Tibial artery (tissue), 4 donors: ENCODE measurements around the gene POLR1B.

Experiments
- DNase-seq, 2 donors: peaks; one replicate each; pipeline ENCODE4 v3.0.0-alpha.2; 2019
- H3K27ac ChIP-seq, 2 donors: fragments of 200-600 bp; sonication (generic) in 1 of 2; 1 replicate in 1 of 2; 2 replicates in 1 of 2; pipeline ENCODE4 v1.5.1; 2018 to 2019; ENCODE audit warnings: mild to moderate bottlenecking in 1 of 2
- H3K27me3 ChIP-seq, 2 donors: fragments of 200-600 bp; sonication (generic) in 1 of 2; one replicate each; pipeline versions ENCODE4 v1.5.1 to v1.6.0; 2016 to 2019
- H3K36me3 ChIP-seq, 3 donors: fragments of 200-600 bp; sonication (generic) in 2 of 3; one replicate each; pipeline ENCODE4 v1.5.1; 2016 to 2019; ENCODE audit warnings: mild to moderate bottlenecking in 2 of 3
- H3K4me1 ChIP-seq, 4 donors: fragments of 200-600 bp; sonication (generic) in 2 of 4; 1 replicate in 3 of 4; 2 replicates in 1 of 4; pipeline ENCODE4 v1.5.1; 2016 to 2019
- H3K4me3 ChIP-seq, 2 donors: fragments of 200-600 bp; sonication (generic) in 1 of 2; 1 replicate in 1 of 2; 2 replicates in 1 of 2; pipeline ENCODE4 v1.5.1; 2018 to 2019; ENCODE audit warnings: mild to moderate bottlenecking in 2 of 2
- H3K9me3 ChIP-seq, 3 donors: fragments of 200-600 bp; sonication (generic) in 1 of 3; one replicate each; pipeline ENCODE4 v1.5.1; 2016 to 2019
- intact Hi-C: fragments of 100-400 bp; cut with DNase I; formaldehyde crosslinking; loops from one replicate; pipeline ENCODE4 v1.15.0; 2023; ENCODE audit warnings: low total_unique reads
- TF ChIP-seq, protein P1 (sequence below), 2 experiments: fragments of 200-600 bp in 1 of 2; fragments of 450-650 bp in 1 of 2; IDR thresholded peaks; one replicate each; pipeline ENCODE4 v1.5.1; 2017 to 2019; ENCODE audit warnings: antibody characterized with exemption in 2 of 2, mild to moderate bottlenecking in 1 of 2, moderate library complexity in 1 of 2

Gene POLR1B

DNA sequence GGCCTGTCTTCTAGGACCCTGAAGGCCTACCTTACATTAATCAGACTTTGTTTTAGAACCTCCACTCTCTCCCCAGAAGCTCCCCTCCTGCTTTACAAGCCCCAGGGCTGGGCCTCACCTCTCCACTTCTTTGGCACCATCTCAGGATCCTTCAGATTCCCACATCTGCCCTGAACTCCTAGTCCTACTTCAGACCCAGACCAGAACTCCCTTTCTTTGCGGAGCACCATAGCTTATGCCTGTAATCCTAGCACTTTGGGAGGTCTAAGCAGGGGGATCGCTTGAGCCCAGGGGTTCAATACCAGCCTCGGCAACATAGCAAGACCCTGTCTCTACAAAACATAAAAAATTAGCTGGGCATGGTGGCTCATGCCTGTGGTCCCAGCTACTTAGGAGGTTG, 43.1 kb downstream of the POLR1B start:
- no peaks in the 10 kb centered on the region for H3K27me3 ChIP-seq
- intact Hi-C loops, result loop anchor here (10.0 kb wide), 1 partner anchor 59 kb away; the partner anchor contains the start of gene SLC20A1
- no peaks in the 10 kb centered on the region for H3K9me3 ChIP-seq
- H3K36me3 ChIP-seq, result peaks cover 6 to 36% (median 10%) of the 10 kb centered on the region in 3 donors
- TF ChIP-seq, protein P1, sequence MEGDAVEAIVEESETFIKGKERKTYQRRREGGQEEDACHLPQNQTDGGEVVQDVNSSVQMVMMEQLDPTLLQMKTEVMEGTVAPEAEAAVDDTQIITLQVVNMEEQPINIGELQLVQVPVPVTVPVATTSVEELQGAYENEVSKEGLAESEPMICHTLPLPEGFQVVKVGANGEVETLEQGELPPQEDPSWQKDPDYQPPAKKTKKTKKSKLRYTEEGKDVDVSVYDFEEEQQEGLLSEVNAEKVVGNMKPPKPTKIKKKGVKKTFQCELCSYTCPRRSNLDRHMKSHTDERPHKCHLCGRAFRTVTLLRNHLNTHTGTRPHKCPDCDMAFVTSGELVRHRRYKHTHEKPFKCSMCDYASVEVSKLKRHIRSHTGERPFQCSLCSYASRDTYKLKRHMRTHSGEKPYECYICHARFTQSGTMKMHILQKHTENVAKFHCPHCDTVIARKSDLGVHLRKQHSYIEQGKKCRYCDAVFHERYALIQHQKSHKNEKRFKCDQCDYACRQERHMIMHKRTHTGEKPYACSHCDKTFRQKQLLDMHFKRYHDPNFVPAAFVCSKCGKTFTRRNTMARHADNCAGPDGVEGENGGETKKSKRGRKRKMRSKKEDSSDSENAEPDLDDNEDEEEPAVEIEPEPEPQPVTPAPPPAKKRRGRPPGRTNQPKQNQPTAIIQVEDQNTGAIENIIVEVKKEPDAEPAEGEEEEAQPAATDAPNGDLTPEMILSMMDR (IDR thresholded peaks at IDR 0.05), result no peak
- DNase-seq, result no peak
- peak overlapping the region; percentile 92 to 94 for H3K27ac ChIP-seq
- H3K4me1 ChIP-seq, result peaks cover 0 to 19% (median 13%) of the 10 kb centered on the region in 4 donors
- H3K4me3 ChIP-seq, result peak overlapping the region; percentile 63 to 76

- H3K4me3 ChIP-seq, result no peak overlapping the region
- no peak for DNase-seq
- peaks cover 6 to 36% (median 10%) of the 10 kb centered on the region in 3 donors for H3K36me3 ChIP-seq
- peaks cover 0 to 19% (median 13%) of the 10 kb centered on the region in 4 donors for H3K4me1 ChIP-seq
- intact Hi-C loops, result loop anchor here (10.0 kb wide), 1 partner anchor 59 kb away; the partner anchor contains the start of gene SLC20A1
- no peak overlapping the region for H3K27ac ChIP-seq
- no peaks in the 10 kb centered on the region for H3K27me3 ChIP-seq
- no peaks in the 10 kb centered on the region for H3K9me3 ChIP-seq
- TF ChIP-seq, protein P1 (IDR thresholded peaks at IDR 0.05), result no peak
Measured at GRCh38 chr2:112585873-112586464, 43.7 kb downstream of the POLR1B start.

DNA sequence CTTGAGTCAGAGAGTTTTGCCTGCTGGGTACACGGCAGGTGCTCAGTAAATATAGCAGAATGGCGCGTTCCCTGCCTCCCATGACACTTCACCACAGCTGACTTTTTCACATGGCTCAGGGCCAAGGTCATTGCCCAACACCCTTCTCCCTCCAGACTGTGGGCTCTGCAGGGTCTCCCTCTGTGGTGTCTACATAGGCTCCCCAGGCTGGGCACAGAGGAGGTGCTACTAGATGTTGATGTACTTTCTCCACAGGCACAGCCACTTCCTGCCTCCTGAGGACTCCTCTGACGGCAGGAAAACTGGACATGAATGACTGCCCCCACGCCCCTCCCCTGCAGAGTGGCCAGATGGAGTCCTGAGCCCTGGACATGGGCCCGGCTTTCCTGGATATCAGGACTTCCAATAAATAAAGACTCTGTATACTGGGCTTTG, 46.4 kb downstream of the POLR1B start:
- Histone ChIP-seq H3K4me3 (no peak overlapping the region), H3K27me3 (no peaks in the 10 kb centered on the region), H3K27ac (no peak overlapping the region), H3K36me3 (peaks cover 6 to 38% (median 10%) of the 10 kb centered on the region in 3 donors), H3K9me3 (no peaks in the 10 kb centered on the region), H3K4me1 (peaks cover 0 to 19% (median 11%) of the 10 kb centered on the region in 4 donors)
- TF ChIP-seq, protein P1 (IDR thresholded peaks at IDR 0.05), result no peak
- no peak for DNase-seq
- intact Hi-C loops, result loop anchor here (10.0 kb wide), 1 partner anchor 56 kb away; the partner anchor contains the start of gene SLC20A1

DNA sequence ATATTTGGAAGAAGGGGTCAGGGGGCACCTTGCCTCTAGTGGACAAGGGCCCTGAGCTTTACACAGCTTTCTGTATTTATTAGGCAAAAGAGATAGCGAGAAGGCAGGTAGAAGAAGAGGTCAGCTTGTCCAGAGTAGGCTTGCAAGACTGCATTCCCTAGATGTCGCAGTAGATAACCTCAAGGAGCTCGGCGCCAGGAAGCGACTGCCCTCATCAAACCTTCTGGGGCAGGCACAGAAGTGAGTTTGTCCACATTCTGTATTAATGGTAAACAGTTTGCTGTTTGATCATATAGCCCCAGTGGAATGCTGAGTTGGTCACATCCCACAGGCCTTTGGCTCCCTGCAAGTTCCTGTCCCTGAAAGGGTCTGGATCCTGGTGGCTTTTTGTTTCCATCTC, 49.1 kb downstream of the POLR1B start:
- no peaks in the 10 kb centered on the region for H3K4me1 ChIP-seq
- intact Hi-C loops, result no loop called here
- H3K27me3 ChIP-seq, result no peaks in the 10 kb centered on the region
- H3K36me3 ChIP-seq, result peaks cover 5 to 40% (median 6%) of the 10 kb centered on the region in 3 donors
- TF ChIP-seq, protein P1 (IDR thresholded peaks at IDR 0.05), result no peak
- DNase-seq, result no peak
- H3K9me3 ChIP-seq, result no peaks in the 10 kb centered on the region
- H3K4me3 ChIP-seq, result no peak overlapping the region
- H3K27ac ChIP-seq, result no peak overlapping the region

- intact Hi-C loops, result no loop called here
- no peaks in the 10 kb centered on the region for H3K9me3 ChIP-seq
- peaks cover 4 to 24% (median 5%) of the 10 kb centered on the region in 3 donors for H3K36me3 ChIP-seq
- H3K4me1 ChIP-seq, result no peaks in the 10 kb centered on the region
- H3K27ac ChIP-seq, result no peak overlapping the region
- H3K4me3 ChIP-seq, result no peak overlapping the region
- no peak for DNase-seq
- TF ChIP-seq, protein P1 (IDR thresholded peaks at IDR 0.05), result no peak
- H3K27me3 ChIP-seq, result no peaks in the 10 kb centered on the region
Measured at GRCh38 chr2:112593736-112594135, 51.5 kb downstream of the POLR1B start.
